Left ventricle myocardium inferior (tissue), 1 donor: Measurements from ENCODE around the gene BRPF1. TPM values are rescaled to one million over a fixed set of nuclear protein-coding genes. Genes with fewer than 3 reads are reported as not detected.

Experiments
- DNase-seq: peaks from one replicate; pipeline ENCODE4 v3.0.0-alpha.2; 2020
- H3K27ac ChIP-seq: fragments of 200-600 bp; replicated peaks from 2 replicates; pipeline ENCODE4 v1.8.0; 2021
- H3K27me3 ChIP-seq: fragments of 200-600 bp; 2 replicates; pipeline ENCODE4 v1.8.0; 2021; ENCODE audit warnings: low read depth
- H3K36me3 ChIP-seq: fragments of 200-600 bp; 2 replicates; pipeline ENCODE4 v1.8.0; 2021
- H3K4me1 ChIP-seq: fragments of 200-600 bp; 2 replicates; pipeline ENCODE4 v1.8.0; 2021
- H3K4me3 ChIP-seq: fragments of 200-600 bp; 2 replicates; pipeline ENCODE4 v1.8.0; 2021; ENCODE audit warnings: mild to moderate bottlenecking, moderate library complexity
- H3K9me3 ChIP-seq: fragments of 200-600 bp; replicated peaks from 2 replicates; pipeline ENCODE4 v1.8.0; 2021
- intact Hi-C: fragments of 100-400 bp; cut with micrococcal nuclease; formaldehyde crosslinking; loops from one replicate; pipeline ENCODE4 v1.11.0; 2022
- total RNA-seq: library from RNA; stranded (reverse); fragmentation: NEBNext Ultra II Directional; extraction: Animal tissue kit (Norgen Biotek cat#: 25700); gene quantifications from one replicate; pipeline ENCODE4 v1.2.1, GENCODE V29; 2021
- TF ChIP-seq, protein P1 (sequence below): fragments of 200-600 bp; IDR thresholded peaks from 2 replicates; pipeline ENCODE4 v1.8.0; 2021; ENCODE audit warnings: antibody characterized with exemption, mild to moderate bottlenecking, borderline replicate concordance
- donor health status: DM: no; HTN: yes; CAD: no; lungs with severe emphysema.

Gene BRPF1
- total RNA-seq, 1 donor from 2014 or later, result 9.4 TPM

DNA sequence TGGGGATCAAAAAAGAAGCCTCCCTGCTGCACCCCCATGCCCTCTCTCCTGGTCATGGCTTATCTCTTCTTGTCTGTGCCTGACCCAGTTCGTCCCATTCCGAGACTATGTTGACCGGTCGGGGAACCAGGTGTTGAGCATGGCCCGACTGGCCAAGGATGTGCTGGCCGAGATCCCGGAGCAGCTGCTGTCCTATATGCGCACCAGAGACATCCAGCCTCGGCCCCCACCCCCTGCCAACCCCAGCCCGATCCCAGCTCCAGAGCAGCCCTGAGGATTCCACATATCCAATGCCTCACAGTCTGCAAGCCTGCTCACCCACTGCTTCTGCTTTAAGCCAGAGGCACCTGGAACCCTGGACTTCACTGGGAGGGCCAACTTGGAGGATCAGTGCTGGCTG lies 2.1 kb upstream of the BRPF1 start:
- TF ChIP-seq, protein P1, sequence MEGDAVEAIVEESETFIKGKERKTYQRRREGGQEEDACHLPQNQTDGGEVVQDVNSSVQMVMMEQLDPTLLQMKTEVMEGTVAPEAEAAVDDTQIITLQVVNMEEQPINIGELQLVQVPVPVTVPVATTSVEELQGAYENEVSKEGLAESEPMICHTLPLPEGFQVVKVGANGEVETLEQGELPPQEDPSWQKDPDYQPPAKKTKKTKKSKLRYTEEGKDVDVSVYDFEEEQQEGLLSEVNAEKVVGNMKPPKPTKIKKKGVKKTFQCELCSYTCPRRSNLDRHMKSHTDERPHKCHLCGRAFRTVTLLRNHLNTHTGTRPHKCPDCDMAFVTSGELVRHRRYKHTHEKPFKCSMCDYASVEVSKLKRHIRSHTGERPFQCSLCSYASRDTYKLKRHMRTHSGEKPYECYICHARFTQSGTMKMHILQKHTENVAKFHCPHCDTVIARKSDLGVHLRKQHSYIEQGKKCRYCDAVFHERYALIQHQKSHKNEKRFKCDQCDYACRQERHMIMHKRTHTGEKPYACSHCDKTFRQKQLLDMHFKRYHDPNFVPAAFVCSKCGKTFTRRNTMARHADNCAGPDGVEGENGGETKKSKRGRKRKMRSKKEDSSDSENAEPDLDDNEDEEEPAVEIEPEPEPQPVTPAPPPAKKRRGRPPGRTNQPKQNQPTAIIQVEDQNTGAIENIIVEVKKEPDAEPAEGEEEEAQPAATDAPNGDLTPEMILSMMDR, result no peak
- no peaks in the 10 kb centered on the region for H3K27me3 ChIP-seq
- H3K4me3 ChIP-seq, result no peak overlapping the region
- intact Hi-C loops, result no loop called here
- H3K36me3 ChIP-seq, result peaks cover 4% of the 10 kb centered on the region
- no peaks in the 10 kb centered on the region for H3K9me3 ChIP-seq
- H3K4me1 ChIP-seq, result peaks cover 40% of the 10 kb centered on the region
- no peak for DNase-seq
- H3K27ac ChIP-seq, result no peak overlapping the region

DNA sequence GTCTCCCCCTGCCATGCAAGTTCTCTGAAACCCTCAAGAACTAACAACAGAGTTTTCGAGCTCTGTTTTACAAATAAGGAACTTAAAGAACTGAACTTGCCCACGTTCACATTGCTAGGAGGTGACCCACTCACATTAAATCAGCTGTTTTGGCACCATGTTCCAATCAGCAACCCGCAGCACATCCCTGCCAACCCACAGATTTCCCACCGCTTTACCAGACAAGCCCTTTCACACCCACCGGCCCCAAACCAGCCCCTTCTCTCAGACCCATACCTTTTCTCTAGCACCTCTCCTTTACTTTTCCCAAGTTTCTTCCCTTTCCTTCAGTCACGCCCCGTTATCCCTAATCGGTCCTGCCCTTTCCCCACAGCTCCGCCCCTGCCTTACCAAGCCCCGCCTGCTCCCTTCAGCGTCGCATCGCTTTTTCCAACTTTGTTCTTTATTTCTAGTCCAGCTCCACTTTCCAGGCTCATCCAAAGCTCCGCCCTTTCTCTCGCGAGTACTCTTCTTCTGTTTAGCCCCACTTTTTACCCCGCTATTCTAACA lies 804 bp upstream of the BRPF1 start:
- H3K4me1 ChIP-seq, result peaks cover 52% of the 10 kb centered on the region
- intact Hi-C loops, result no loop called here
- H3K4me3 ChIP-seq, result peak overlapping the region; percentile 98
- peaks cover 17% of the 10 kb centered on the region for H3K36me3 ChIP-seq
- TF ChIP-seq, protein P1, result no peak
- peak overlapping the region; percentile 100 for H3K27ac ChIP-seq
- H3K27me3 ChIP-seq, result no peaks in the 10 kb centered on the region
- H3K9me3 ChIP-seq, result no peaks in the 10 kb centered on the region
- no peak for DNase-seq

DNA sequence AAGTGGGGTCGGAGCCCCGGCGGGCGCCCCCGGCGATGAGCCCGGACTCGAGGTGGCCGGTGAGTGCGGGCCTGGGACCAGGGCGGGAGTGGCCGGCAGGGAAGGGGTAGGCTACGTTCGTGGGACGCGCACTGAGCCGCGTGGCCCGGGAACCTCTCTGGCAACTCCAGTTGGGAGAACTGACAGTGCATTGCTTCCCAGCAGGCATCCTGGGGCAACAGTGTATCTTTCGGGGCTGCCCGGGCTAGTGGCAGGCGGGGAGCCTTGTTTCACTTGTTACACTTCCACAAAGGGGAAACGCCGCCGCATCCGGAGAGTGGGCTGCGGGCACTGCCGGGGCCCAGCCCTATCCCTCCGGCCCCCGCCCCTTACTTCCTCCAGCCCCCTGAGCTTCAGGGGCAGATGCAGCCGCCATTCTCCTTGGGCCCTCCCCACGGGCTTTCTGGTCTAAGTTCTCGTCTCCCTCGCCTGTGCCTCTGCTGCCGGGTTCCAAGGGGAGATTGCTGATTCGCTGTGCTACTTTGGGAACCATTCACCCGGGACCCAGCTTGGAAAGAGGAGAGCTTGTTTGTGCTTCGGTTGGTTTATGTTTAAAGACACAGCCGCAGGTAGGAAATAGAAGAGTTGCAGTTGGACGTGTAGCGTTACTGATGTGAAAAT lies 675 bp downstream of the BRPF1 start:
- H3K36me3 ChIP-seq, result peaks cover 32% of the 10 kb centered on the region
- H3K4me3 ChIP-seq, result peak overlapping the region; percentile 98
- no peaks in the 10 kb centered on the region for H3K27me3 ChIP-seq
- intact Hi-C loops, result no loop called here
- H3K4me1 ChIP-seq, result peaks cover 63% of the 10 kb centered on the region
- TF ChIP-seq, protein P1, result no peak
- no peak for DNase-seq
- peak overlapping the region; percentile 100 for H3K27ac ChIP-seq
- H3K9me3 ChIP-seq, result no peaks in the 10 kb centered on the region

DNA sequence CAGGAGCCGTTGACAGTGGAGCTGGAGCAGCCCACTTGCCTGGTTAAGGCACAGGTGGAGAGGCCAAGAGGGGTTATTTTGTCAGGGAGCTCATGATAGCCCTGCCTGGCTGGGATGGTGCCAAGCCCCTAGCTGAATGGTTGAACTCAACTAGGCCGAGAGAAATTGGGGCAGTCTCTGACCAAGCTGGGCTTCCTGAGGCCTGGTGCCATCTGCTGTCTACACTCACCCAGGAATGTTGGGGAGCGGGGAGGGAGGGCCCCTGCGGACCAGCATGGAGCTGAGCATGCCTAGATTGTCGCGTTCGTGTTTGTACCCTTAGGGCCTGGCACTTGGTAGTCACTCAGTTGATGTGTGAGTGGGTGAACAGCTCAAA lies 1.2 kb downstream of the BRPF1 start:
- intact Hi-C loops, result no loop called here
- peaks cover 66% of the 10 kb centered on the region for H3K4me1 ChIP-seq
- no peak overlapping the region for H3K27ac ChIP-seq
- no peaks in the 10 kb centered on the region for H3K9me3 ChIP-seq
- no peaks in the 10 kb centered on the region for H3K27me3 ChIP-seq
- DNase-seq, result no peak
- TF ChIP-seq, protein P1, result no peak
- H3K4me3 ChIP-seq, result peak overlapping the region; percentile 98
- H3K36me3 ChIP-seq, result peaks cover 37% of the 10 kb centered on the region

DNA sequence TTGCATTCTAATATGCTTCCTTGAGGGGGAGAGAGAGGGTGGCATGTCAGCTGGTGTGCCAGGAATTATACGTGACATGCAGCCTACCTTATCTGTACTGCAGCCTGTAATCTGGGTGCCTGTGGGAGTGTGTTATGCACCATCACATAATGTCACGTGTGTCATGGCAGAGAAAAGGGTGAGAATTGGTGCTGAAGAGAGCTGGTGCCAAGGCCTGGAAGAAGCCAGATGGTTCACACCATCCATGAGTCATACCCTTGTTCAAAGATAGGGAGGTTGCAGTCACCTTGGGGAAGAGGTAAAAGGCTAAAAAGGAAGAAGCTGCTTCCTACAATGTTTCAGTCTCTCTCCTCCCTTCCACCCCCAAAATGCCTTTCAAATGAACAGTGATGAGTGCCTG lies 5.3 kb downstream of the BRPF1 start:
- no peaks in the 10 kb centered on the region for H3K27me3 ChIP-seq
- TF ChIP-seq, protein P1, result no peak
- DNase-seq, result no peak
- intact Hi-C loops, result no loop called here
- H3K9me3 ChIP-seq, result no peaks in the 10 kb centered on the region
- H3K4me3 ChIP-seq, result no peak overlapping the region
- H3K27ac ChIP-seq, result no peak overlapping the region
- H3K36me3 ChIP-seq, result peaks cover 78% of the 10 kb centered on the region
- peaks cover 57% of the 10 kb centered on the region for H3K4me1 ChIP-seq
